Measurements from ENCODE around the gene SOX12.

Gene SOX12

DNA sequence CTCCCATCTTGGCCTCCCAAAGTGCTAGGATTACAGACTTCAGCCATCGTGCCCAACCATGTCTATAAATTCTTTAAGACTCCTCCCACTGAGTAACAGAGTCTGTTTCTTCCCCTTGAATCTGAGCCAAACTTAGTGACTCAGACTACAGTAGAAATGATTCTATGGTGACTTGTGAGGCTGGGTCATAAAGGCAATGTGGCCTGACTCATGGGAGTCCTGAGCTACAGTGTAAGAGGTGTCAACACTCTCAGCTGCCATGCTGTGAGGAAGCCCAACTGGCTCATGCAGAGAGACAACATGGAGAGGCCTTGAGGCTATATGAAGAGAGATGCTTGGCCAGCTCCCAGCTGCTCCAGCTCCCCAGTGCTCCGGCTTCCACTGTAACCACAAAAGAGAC lies 16.3 kb downstream of the SOX12 start:
- DNase-seq (ENCODE audit: extremely low read depth, low read depth) = no peak
- TF ChIP-seq, protein P1, sequence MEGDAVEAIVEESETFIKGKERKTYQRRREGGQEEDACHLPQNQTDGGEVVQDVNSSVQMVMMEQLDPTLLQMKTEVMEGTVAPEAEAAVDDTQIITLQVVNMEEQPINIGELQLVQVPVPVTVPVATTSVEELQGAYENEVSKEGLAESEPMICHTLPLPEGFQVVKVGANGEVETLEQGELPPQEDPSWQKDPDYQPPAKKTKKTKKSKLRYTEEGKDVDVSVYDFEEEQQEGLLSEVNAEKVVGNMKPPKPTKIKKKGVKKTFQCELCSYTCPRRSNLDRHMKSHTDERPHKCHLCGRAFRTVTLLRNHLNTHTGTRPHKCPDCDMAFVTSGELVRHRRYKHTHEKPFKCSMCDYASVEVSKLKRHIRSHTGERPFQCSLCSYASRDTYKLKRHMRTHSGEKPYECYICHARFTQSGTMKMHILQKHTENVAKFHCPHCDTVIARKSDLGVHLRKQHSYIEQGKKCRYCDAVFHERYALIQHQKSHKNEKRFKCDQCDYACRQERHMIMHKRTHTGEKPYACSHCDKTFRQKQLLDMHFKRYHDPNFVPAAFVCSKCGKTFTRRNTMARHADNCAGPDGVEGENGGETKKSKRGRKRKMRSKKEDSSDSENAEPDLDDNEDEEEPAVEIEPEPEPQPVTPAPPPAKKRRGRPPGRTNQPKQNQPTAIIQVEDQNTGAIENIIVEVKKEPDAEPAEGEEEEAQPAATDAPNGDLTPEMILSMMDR (IDR thresholded peaks at IDR 0.05; ENCODE audit: low read depth, low read length) = no peak

DNA sequence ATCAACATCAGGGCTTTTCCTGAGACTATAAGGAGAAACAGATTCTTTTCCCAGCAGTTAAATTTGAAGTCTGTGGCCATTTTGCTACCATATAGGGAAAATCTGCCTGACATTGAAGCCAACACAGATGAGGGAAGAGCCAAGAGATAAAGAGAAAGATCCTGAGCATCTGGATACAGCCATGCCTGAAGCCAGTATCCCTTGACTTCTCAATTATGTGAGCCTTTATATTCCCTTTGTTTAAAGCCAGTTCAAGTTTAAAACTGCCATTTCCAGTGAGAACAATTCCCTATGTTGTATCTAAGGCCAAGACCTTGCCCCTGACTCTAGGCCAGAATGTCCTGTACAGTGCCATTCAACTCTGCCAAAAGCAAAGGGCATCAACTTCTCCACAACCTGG lies 17.8 kb downstream of the SOX12 start:
- DNase-seq (ENCODE audit: extremely low read depth, low read depth) = no peak
- TF ChIP-seq, protein P1 (IDR thresholded peaks at IDR 0.05; ENCODE audit: low read depth, low read length) = no peak

DNA sequence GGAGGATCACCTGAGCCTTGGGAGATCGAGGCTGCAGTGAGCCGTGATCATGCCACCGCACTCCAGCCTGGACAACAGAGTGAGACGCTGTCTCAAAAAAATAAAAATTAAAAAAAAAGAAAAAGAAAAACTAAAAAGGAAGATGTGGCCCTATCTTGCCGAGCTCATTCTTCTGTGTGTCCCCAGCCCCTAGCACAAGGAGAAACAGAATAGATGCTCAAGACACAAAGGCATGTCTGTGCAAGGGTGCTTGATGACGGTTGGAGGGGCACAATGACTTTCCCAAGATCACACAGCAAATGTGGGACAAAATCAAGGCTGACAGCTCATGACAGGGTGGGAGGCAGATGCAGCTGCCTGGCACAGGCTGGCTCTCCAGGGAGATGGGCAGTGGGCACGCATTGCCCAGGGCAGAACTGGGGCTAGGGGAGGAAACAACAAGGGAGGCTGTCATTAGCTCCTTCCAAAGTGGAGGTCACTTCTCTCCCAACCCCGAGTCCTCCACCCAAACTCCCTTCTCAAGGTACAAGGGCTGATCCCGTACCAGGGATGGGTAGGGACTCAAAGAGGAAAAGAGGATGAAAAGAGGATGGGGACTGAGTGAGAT lies 20.8 kb downstream of the SOX12 start:
- TF ChIP-seq, protein P1 (IDR thresholded peaks at IDR 0.05; ENCODE audit: low read depth, low read length) = no peak
- DNase-seq (ENCODE audit: extremely low read depth, low read depth) = no peak

DNA sequence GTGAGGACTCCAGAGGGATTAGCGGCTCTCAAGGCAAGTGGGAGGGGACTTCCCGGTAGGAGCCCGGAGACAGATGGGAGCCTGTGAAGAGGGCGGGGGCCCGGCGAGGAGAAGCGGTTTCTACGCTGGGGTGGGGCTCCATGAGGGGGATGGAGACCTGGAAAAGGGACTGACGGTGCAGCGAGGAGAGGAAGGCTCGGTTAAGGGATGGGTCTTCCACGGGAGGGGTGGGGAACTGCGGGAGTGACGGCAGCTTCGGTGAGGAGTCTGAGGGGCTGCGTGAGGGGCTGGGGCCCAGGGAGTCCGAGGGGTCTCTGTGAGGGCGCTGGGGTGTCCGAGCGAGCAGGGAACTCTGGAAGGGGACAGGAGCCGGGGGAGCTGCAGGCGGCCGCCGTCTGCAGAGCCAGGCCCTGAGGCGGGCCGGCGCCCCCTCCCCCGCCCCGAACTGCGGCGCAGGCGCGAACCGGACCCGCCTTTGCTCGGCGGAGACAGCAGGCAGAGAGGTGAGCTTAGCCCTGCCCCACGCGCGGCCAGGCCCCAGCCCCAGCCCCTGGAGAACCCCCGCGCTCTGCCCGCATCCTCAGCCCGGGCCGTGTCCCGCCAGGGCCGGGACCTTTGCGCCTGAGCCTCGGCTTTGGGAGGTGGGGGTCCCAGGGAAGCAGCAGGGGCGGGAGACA lies 21.4 kb downstream of the SOX12 start, which contains the start of gene NRSN2:
Gene NRSN2 (plus strand): TSS at position 472 of the 677 bp plus-strand sequence. CDS start 2,533 bp downstream, outside the sequence.
- DNase-seq (ENCODE audit: extremely low read depth, low read depth) = no peak
- TF ChIP-seq, protein P1 (IDR thresholded peaks at IDR 0.05; ENCODE audit: low read depth, low read length) = no peak

DNA sequence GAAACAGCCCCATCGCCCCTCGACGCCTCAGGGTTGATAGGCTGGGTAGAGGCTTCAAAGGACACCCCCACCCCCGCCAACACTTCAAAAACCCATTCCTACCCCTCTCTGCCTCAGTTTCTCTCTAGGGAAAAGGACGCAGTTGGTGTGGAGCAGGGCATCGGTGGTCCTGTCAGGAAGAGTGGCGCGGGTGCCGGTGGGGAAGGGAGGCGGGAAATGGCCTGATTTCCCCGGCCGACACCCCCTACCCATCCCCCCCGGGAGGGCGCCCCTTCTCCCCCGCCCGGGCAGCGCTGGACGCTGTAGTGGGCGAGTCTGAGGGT lies 21.9 kb downstream of the SOX12 start:
- no peak for DNase-seq (ENCODE audit: extremely low read depth, low read depth)

DNA sequence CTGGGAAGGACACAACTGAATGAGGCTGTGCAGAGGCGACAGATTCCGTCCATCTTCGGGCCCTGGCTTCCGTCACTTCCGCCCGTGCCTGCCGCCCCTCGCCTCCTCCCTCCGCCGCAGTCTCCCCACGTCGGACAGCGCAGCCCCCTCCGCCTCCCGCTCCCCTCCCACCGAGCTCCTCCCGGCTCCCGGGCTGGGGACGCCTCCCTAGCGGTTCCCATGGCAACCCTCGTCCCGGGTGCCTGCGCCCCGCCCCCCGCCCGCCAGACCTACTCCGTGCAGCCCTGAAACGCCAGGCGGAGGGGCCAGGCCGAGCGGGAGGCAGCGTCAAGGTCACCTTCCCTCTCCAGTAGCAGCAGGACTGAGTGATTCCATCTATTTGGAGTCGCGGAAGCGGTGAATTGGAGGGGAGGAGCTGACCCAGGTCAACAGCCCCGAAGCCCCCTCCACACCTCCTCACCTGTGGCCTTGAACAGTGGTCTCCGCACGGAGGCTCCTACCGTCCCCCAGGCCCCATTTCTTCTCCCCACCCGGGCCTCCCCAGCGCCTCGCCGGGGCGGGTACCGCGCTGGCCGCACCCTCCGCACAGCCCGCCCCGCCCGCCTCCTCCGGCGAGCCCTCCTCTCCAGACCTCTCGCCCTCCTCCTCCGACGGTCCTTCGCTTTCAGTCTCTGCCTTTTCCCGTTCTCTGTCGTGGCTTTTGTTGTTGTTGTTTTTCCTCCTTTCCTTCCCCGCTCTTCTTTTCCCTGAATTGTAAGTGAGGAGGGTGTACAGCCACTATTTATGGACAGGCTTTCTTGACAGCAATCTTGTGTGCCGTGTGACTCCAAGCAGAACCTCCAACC lies 22.5 kb downstream of the SOX12 start:
- peak; percentile 89 for DNase-seq (ENCODE audit: extremely low read depth, low read depth)
- TF ChIP-seq, protein P1 (IDR thresholded peaks at IDR 0.05; ENCODE audit: low read depth, low read length) = no peak

More for the DNA sequence above, 21.9 kb downstream of the SOX12 start:
- TF ChIP-seq, protein P1 (IDR thresholded peaks at IDR 0.05; ENCODE audit: low read depth, low read length) = no peak
